Cardiac fibroblast (primary cell): ENCODE measurements around the gene ZNF827.

Experiments
- DNase-seq, 2 donors: peaks; one replicate each; pipeline versions ENCODE4 v3.0.0 to v3.0.0-alpha.2; 2010; ENCODE audit warnings: low read depth in 2 of 2
- H3K4me3 ChIP-seq, 2 donors: replicated peaks in 1 of 2; 1 replicate in 1 of 2; 2 replicates in 1 of 2; pipeline ENCODE4 v1.5.1; 2011; ENCODE audit warnings: low read depth in 2 of 2, low read length in 2 of 2, mild to moderate bottlenecking in 2 of 2, moderate library complexity in 1 of 2
- TF ChIP-seq, protein P1 (sequence below): IDR thresholded peaks from one replicate; pipeline ENCODE4 v1.5.1; 2011; ENCODE audit warnings: low read depth, mild to moderate bottlenecking, low read length, inconsistent platforms

The ZNF827 gene

DNA sequence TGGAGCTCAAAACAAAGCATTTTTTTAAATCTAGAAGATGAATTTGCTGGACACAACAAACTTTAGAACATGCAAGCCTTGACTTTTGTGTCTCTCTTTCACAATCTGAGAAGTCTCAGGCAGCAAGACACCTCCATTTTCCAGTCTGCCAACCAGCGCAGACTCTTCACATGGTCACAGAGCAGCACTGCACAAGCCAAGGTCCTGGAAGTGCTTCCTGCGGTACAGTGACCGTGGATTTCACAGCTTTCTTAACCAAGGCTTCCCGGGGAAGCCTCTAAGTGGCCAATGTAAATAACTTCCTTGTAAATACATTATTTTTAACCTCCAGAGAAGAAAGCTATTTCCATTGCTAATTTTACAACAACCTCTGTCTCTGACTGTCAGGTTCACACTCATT is 31.2 kb downstream of the ZNF827 start:
- TF ChIP-seq, protein P1, sequence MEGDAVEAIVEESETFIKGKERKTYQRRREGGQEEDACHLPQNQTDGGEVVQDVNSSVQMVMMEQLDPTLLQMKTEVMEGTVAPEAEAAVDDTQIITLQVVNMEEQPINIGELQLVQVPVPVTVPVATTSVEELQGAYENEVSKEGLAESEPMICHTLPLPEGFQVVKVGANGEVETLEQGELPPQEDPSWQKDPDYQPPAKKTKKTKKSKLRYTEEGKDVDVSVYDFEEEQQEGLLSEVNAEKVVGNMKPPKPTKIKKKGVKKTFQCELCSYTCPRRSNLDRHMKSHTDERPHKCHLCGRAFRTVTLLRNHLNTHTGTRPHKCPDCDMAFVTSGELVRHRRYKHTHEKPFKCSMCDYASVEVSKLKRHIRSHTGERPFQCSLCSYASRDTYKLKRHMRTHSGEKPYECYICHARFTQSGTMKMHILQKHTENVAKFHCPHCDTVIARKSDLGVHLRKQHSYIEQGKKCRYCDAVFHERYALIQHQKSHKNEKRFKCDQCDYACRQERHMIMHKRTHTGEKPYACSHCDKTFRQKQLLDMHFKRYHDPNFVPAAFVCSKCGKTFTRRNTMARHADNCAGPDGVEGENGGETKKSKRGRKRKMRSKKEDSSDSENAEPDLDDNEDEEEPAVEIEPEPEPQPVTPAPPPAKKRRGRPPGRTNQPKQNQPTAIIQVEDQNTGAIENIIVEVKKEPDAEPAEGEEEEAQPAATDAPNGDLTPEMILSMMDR = no peak
- DNase-seq = no peak
- no peak overlapping the region for H3K4me3 ChIP-seq

DNA sequence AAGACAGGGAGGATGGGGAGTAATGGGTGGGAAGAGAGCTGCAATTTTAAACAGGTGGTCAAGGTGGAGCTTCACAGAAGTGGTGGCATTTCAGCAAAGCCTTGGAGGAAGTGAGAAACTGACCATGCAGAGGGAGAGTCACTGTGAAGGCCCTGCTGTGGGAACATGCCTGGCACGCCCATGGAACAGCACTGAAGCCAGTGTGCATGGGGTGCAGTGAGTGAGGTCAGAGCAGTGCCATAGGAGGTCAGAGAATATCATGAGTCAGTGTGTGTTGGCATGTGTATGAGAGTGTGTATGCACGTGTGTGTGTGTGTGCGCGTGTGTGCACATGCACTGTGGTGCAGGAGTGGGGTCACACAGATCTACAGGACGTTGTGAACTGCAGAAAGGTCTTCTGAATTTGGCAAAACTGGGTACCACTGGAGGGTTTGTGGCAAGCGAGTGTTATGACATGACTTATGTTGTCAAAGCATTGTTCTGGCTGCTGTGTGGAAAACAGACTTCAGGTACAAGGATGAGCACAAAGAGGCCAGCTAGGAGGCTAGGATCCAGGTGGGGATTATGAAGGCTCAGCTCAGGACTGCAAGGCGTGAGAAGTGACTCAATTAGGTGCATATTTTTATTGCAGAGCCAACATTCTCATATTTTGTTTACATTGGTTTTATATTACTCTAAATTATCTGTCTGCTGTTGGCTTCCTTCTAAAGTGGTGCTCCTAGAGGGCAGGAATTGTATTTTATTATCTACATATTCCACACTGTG is 34.0 kb downstream of the ZNF827 start:
- H3K4me3 ChIP-seq = no peak overlapping the region
- DNase-seq = no peak
- TF ChIP-seq, protein P1 = no peak

DNA sequence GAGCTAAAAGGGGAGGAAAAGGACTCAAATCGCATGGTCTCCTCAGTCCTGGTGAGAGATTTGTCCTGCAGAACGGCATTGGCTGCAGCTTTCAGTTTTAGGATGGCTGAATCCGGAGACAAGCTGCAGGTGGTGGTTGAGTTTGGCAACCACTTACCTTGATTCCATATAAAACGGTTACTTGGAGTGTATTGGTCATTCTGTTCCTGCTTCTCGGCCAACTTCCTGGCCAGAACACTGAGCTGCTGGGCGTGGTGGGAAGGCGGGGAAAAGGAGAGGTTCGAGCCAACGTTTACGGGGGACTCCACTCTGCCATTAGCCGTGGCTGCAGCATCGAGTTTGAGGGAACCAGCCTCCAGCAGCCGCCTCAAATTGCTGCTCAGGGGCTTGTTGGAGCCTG is 36.1 kb downstream of the ZNF827 start:
- TF ChIP-seq, protein P1 = no peak
- DNase-seq = no peak
- no peak overlapping the region for H3K4me3 ChIP-seq

DNA sequence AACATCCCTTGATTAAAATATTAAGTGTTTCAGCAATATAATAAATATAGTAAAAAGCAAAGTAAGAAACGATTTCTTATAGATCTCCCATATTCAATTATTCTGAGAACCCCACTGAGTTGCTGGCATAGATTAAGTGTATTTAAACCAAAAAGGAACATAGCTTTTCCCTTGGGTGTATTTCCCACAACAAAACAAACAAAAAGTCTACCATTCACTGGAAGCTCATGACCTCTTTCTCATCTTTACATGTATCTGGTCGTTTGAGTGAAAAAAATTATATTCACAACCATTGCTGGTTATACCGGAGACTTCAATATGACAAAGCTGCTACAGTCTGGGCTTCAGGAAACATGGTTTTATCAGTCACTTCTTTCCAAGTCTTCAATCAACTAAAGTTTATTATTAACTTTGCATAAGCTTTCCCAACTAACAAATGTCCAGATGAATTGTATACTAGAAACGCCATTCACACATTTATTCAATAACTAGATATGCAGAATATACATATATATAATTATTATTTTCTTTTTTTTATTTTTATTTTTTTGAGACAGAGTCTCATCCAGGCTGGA is 38.6 kb downstream of the ZNF827 start:
- TF ChIP-seq, protein P1 = no peak
- H3K4me3 ChIP-seq = no peak overlapping the region
- no peak for DNase-seq

DNA sequence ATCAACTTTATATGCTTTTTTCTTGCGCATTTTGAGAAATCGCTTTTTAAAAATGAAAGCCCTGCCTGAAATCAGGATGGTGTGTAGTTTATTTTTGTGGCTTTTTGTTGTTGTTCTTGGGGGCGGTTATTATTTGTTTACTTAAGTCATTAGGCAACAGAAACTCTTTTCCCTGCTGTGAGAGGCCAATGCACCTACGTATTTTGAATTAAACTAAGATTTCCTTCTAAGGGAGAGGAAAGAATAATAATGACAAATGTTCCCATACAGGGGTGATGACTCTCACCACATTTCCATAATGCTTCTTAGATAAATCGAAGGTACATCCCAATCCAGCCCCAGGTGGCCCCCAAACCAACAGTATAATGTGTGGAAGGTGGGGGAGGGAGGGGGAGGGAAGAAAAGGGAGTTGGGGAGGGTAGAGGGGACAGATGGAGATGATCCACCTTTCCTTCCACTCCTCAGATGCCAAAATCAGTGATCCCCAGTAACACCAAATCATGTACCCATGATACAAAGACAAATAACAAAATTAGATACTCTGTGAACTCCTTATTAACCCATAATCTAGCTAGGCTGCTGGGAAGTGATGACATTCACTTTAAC is 39.6 kb downstream of the ZNF827 start:
- TF ChIP-seq, protein P1 = no peak
- DNase-seq = no peak
- H3K4me3 ChIP-seq = no peak overlapping the region

DNA sequence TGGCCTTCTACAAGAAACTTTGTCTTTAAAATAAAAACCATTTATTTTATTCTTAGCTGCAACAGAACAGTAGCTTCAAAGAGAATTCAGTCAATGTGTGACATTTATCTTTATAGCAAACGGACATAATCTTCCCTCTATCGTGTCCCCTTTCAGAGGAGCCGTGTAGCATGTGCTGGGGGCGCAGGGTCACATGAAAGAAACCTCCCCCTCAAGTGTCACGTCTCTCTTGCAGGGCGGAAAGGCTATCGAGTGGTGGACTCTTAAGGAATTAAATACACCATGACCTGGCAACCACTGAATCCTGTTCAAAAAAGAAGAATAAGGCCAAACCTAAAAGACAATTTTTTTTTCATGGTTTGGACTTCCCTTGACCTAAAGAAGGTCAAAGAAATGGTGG is 40.2 kb downstream of the ZNF827 start:
- TF ChIP-seq, protein P1 = no peak
- no peak overlapping the region for H3K4me3 ChIP-seq
- no peak for DNase-seq
